CD4-positive, alpha-beta memory T cell (primary cell): ENCODE data around the gene HDGFL2. TPM values are rescaled to one million over a fixed set of nuclear protein-coding genes. Genes with fewer than 3 reads are reported as not detected.
A peak's percentile ranks its signal among the peaks of the same experiment; 100 is the strongest.
"Not testable (repeated sequence)": the region's sequence is repeated elsewhere in the genome, so short reads cannot be mapped to it uniquely, and the experiment has no call there.

Experiments
- CTCF ChIA-PET: fragments of 350-600 bp; sonication (Branson Sonifier 250); formaldehyde crosslinking; loops from one replicate; lab custom pipeline; 2021; ENCODE audit warnings: inconsistent platforms; ENCODE audit not compliant: partially characterized antibody; lab: Charles Lee
- POLR2A ChIA-PET: fragments of 350-600 bp; sonication (Branson Sonifier 250); formaldehyde crosslinking; loops from one replicate; lab custom pipeline; 2021; ENCODE audit not compliant: partially characterized antibody; lab: Charles Lee
- DNase-seq, 5 donors: peaks; one replicate each; pipeline versions ENCODE4 v3.0.0 to v3.0.0-alpha.2; 2020 to 2022; ENCODE audit warnings: mixed read lengths in 1 of 5
- H3K27ac ChIP-seq: one replicate; pipeline ENCODE4 v1.7.0; 2013; ENCODE audit warnings: low read depth, low read length
- H3K27me3 ChIP-seq: 2 replicates; pipeline ENCODE4 v1.7.0; 2013; ENCODE audit warnings: mild to moderate bottlenecking, low read length, moderate library complexity; ENCODE audit not compliant: insufficient read depth
- H3K36me3 ChIP-seq: 2 replicates; pipeline ENCODE4 v1.7.0; 2013; ENCODE audit warnings: mild to moderate bottlenecking, low read length, moderate library complexity; ENCODE audit not compliant: insufficient read depth
- H3K4me1 ChIP-seq: 2 replicates; pipeline ENCODE4 v1.7.0; 2013; ENCODE audit warnings: mild to moderate bottlenecking, low read length, moderate library complexity; ENCODE audit not compliant: insufficient read depth
- H3K4me3 ChIP-seq, 2 donors: one replicate each; pipeline ENCODE4 v1.7.0; 2013; ENCODE audit warnings: low read length in 2 of 2, mild to moderate bottlenecking in 1 of 2
- H3K9me3 ChIP-seq, 2 donors: one replicate each; pipeline ENCODE4 v1.7.0; 2013; ENCODE audit warnings: low read length in 2 of 2, control low read depth in 1 of 2; ENCODE audit not compliant: control insufficient read depth in 1 of 2
- H3K27ac Mint-ChIP-seq, 7 donors: one replicate each; pipeline ENCODE4 v1.8.0; 2020 to 2021; ENCODE audit warnings: mixed read lengths in 7 of 7, mild to moderate bottlenecking in 6 of 7, inconsistent platforms in 3 of 7, moderate library complexity in 3 of 7
- H3K27me3 Mint-ChIP-seq, 2 donors: one replicate each; pipeline ENCODE4 v1.8.0; 2020 to 2021; ENCODE audit warnings: mixed read lengths in 2 of 2
- H3K36me3 Mint-ChIP-seq, 2 donors: one replicate each; pipeline ENCODE4 v1.8.0; 2020 to 2021; ENCODE audit warnings: mixed read lengths in 2 of 2, inconsistent platforms in 1 of 2, mild to moderate bottlenecking in 1 of 2
- H3K4me1 Mint-ChIP-seq, 4 donors: one replicate each; pipeline ENCODE4 v1.8.0; 2020 to 2021; ENCODE audit warnings: mixed read lengths in 4 of 4, mild to moderate bottlenecking in 1 of 4
- H3K4me3 Mint-ChIP-seq, 8 donors: one replicate each; pipeline ENCODE4 v1.8.0; 2020 to 2021; ENCODE audit warnings: mixed read lengths in 8 of 8, mild to moderate bottlenecking in 7 of 8, moderate library complexity in 6 of 8, inconsistent platforms in 3 of 8
- H3K9me3 Mint-ChIP-seq, 8 donors: one replicate each; pipeline ENCODE4 v1.8.0; 2020 to 2021; ENCODE audit warnings: mixed read lengths in 8 of 8, mild to moderate bottlenecking in 5 of 8, inconsistent platforms in 3 of 8, moderate library complexity in 1 of 8
- intact Hi-C: fragments of 100-400 bp; cut with micrococcal nuclease; formaldehyde crosslinking; loops from one replicate; pipeline ENCODE4 v1.15.1; 2023
- polyA plus RNA-seq, 2 donors: library from polyadenylated mRNA; unstranded; fragments of 300-500 nt; fragmentation: Illumina TruSeq; gene quantifications; one replicate each; pipeline ENCODE4 v1.2.3, GENCODE V29; 2021
- total RNA-seq, 2 experiments: library from RNA; stranded (reverse); gene quantifications; one replicate each; pipeline ENCODE4 v1.2.3, GENCODE V29; 2021

HDGFL2 gene
- total and polyA plus RNA-seq, 4 experiments from 2014 or later: 3.5 to 39.7 (median 31.3) TPM

DNA sequence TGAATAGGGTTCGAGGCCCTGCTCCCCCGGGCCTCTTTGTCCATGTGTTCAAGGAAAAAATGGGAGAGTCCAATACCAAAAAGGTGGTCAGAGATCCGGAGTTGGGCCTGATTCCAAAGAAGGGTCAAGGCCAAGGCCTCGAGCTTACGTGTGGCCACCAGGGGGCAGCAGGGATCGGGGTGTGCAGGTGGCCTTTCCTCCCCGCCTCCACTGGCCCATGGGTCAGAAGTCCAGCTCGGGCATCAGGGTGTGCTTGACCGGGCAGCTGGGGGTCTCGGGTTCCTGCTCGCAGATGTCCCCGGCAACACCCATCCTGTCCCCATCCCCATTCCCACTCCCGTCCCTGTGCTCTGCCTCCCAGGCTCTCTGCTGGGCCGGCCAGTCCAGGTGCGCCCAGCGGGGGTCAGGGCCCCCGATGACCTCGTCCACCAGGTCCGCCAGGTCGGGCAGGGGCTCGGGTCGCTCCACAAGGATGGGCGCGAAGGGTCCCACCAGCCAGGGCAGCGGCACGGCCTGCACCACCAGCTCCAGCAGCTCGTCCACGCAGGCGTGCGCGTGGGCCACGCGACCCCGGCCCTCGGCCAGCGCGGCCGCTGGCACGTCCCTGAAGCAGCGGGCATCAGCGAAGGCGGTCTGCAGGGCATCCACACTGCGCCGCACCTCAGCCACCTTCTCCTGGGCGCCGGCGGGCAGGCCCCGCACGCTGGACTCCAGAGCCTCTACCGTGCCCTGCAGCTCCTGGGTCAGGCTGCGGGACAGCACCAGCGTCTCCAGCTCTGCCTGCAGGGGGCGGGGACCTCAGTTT is 51.4 kb downstream of the HDGFL2 start:
- no peaks in the 10 kb centered on the region for H3K27me3 ChIP-seq
- Mint-ChIP-seq H3K36me3 (no peaks in the 10 kb centered on the region), H3K27me3 (peaks cover 7 to 10% of the 10 kb centered on the region in 2 donors), H3K4me1 (no peaks in the 10 kb centered on the region), H3K27ac (peak overlapping the region in 1 of 7 donors; percentile 29), H3K9me3 (peaks cover 0 to 2% (median 0%) of the 10 kb centered on the region in 8 donors), H3K4me3 (no peak overlapping the region)
- H3K4me3 ChIP-seq: no peak overlapping the region
- intact Hi-C loops: no loop called here
- H3K27ac ChIP-seq: no peak overlapping the region
- ChIA-PET CTCF (interaction anchor here (0.8 to 1.3 kb wide), 4 partner anchors 11 to 112 kb away, joined by 3 to 4 read pairs (median 4); partner anchors contain the start of gene PLIN5), POLR2A (no interaction called here)
- peak in 1 of 5 donors; percentile 10 for DNase-seq
- H3K9me3 ChIP-seq: no peaks in the 10 kb centered on the region
- H3K36me3 ChIP-seq: no peaks in the 10 kb centered on the region
- no peaks in the 10 kb centered on the region for H3K4me1 ChIP-seq

DNA sequence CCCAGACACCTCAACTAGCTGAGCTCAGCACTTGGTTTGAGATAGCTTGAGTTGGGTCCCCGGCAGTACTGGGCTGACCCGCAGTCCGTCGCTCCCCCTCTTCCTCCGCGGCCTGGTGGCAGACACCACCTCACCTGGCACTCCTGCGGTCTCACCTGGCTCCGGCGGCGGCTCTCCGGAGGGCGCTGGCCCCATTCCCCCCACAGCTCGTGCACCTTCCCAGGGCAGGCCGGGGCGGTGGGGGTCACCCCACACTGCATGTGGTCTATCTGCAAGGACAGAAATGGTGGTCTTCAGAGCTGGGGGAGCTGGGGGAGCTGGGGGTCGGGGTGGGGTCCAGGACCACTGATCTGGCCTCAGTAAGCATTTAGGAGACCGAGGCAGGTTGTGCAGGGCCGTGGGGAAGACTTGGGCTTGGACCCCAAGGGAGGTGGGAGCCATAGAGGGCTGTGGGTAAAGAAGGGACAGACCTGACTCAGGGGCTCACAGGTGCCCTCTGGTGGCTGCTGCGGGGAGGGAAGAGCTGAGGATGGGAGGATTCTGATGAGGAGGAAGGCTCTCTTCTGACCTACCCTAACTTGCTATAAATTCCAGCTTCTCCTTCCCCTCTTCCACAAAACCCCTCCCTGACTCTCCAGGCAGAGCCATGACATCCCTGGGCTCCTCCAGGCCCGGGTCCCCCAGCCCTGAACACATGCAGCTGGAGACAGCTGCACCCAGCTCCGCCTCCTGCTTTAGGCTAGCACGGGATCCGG is 52.9 kb downstream of the HDGFL2 start:
- Mint-ChIP-seq H3K4me3 (no peak overlapping the region), H3K4me1 (no peaks in the 10 kb centered on the region), H3K27ac (no peak overlapping the region), H3K9me3 (peaks cover 0 to 2% (median 0%) of the 10 kb centered on the region in 8 donors), H3K36me3 (no peaks in the 10 kb centered on the region), H3K27me3 (peaks cover 5 to 10% of the 10 kb centered on the region in 2 donors)
- ChIA-PET POLR2A (interaction anchor here (1.5 kb wide), 1 partner anchor 54 kb away, joined by 5 read pairs; no protein-coding TSS in a partner anchor), CTCF (interaction anchor here (0.6 to 2.8 kb wide), 9 partner anchors 10 to 312 kb away, joined by 3 to 19 read pairs (median 4); partner anchors contain the start of gene PLIN5)
- Histone ChIP-seq H3K9me3 (no peaks in the 10 kb centered on the region), H3K27me3 (no peaks in the 10 kb centered on the region), H3K36me3 (no peaks in the 10 kb centered on the region), H3K27ac (no peak overlapping the region), H3K4me1 (no peaks in the 10 kb centered on the region), H3K4me3 (no peak overlapping the region)
- intact Hi-C loops: no loop called here
- peak; percentile 42 to 63 (median 50) for DNase-seq

DNA sequence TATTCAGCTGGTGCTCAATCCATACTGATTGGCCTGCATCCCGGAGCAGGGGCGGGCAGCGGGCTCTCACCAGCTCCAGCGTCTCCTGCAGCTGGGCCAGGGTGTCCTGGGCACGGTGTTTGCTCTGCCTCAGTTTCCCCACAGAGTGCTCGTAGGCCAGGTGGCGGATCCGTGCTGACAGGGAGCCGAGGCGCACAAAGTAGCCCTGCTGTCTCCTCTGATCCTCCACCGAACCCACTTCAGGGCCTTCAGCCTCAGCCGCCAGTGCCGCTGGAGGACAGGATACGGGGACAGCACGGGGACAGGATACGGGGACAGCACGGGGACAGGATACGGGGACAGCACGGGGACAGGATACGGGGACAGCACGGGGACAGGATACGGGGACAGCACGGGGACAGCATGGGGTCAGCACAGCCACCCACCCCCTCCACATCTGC is 53.5 kb downstream of the HDGFL2 start:
- Mint-ChIP-seq H3K4me1 (no peaks in the 10 kb centered on the region), H3K9me3 (peaks cover 0 to 2% (median 0%) of the 10 kb centered on the region in 8 donors), H3K27me3 (peaks cover 4 to 10% of the 10 kb centered on the region in 2 donors), H3K27ac (no peak overlapping the region), H3K36me3 (no peaks in the 10 kb centered on the region), H3K4me3 (no peak overlapping the region)
- intact Hi-C loops: no loop called here
- POLR2A ChIA-PET: interaction anchor here (1.5 kb wide), 1 partner anchor 54 kb away, joined by 5 read pairs; no protein-coding TSS in a partner anchor
- H3K36me3 ChIP-seq: no peaks in the 10 kb centered on the region
- H3K4me3 ChIP-seq: no peak overlapping the region
- DNase-seq: no peak
- H3K27me3 ChIP-seq: no peaks in the 10 kb centered on the region
- CTCF ChIA-PET: interaction anchor here (0.8 to 2.8 kb wide), 8 partner anchors 10 to 293 kb away, joined by 3 to 19 read pairs (median 4); partner anchors contain the start of gene PLIN5
- no peaks in the 10 kb centered on the region for H3K4me1 ChIP-seq
- H3K27ac ChIP-seq: no peak overlapping the region
- H3K9me3 ChIP-seq: no peaks in the 10 kb centered on the region

DNA sequence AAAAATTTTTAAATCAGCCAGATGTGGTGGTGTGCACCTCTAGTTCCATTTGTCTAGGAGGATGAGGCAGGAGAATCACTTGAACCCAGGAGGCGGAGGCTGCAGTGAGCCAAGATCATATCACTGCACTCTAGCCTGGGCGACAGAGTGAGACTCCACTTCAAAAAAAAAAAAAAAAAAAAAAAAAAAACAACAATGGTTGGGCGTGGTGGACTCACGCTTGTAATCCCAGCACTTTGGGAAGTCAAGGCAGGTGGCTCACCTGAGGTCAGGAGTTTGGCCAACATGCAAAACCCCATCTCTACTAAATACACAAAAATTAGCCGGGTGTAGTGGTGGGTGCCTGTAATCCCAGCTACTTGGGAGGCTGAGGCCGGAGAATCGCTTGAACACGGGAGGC is 55.3 kb downstream of the HDGFL2 start:
- H3K27me3 ChIP-seq, H3K27ac Mint-ChIP-seq, H3K4me3 Mint-ChIP-seq, POLR2A ChIA-PET, H3K27me3 Mint-ChIP-seq, H3K9me3 ChIP-seq, H3K4me1 Mint-ChIP-seq, H3K36me3 ChIP-seq, DNase-seq, intact Hi-C loops, H3K9me3 Mint-ChIP-seq, H3K4me1 ChIP-seq, H3K4me3 ChIP-seq, H3K36me3 Mint-ChIP-seq, H3K27ac ChIP-seq: not testable (repeated sequence)
- CTCF ChIA-PET: interaction anchor here (1.4 kb wide), 1 partner anchor 18 kb away, joined by 3 read pairs; no protein-coding TSS in a partner anchor

DNA sequence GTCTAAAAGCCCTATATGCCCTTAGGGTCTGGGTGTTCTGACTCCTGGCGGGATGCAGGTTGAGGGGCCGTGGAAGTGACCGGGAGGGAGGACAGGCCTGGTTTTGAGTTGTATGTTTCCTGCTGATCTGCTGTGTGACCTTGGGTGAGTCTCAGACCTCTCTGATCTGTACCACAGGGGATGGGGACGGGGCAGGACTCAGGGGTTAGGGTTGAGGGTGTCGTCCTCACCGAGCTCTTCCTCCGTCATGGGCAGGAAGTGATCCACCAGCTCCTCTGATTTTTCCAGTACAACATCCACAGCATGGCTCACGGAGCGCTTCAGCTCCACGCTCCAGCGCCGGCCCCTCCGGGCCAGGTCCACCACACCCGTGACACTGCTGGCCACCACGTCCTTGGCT is 56.7 kb downstream of the HDGFL2 start:
- intact Hi-C loops: no loop called here
- POLR2A ChIA-PET: no interaction called here
- CTCF ChIA-PET: interaction anchor here (1.5 kb wide), 1 partner anchor 264 kb away, joined by 4 read pairs; no protein-coding TSS in a partner anchor

DNA sequence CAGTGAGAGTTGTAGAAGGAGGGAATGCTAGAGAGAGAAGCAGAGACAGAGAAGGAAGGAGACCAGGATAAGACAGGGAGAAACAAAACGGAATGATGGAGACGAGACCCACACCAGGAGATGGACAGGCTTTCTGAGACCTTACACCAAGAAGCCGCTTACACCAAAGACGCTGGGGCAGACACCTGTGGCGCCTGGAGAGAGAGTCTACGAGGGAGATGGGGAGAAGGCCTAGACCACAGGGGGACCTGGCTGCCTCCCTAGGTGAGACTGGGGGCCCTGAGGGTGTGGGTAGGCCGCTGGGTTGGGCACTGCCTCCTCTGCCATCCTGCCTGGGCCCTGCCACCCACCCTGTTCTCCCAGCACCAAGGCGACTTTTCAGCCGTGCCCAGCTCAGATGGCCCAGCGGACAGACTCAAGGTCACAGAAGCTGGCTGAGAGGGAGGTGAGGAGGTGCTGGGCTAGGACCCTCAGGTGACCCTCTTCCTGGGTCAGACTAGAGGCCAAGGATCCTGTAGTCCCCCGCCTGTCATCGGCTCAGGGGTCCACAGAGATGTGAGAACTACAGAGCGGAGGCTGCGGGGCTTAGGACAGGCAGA is 57.9 kb downstream of the HDGFL2 start:
- Mint-ChIP-seq H3K9me3 (no peaks in the 10 kb centered on the region), H3K27ac (no peak overlapping the region), H3K27me3 (peaks cover 3 to 9% of the 10 kb centered on the region in 2 donors), H3K4me1 (no peaks in the 10 kb centered on the region), H3K36me3 (no peaks in the 10 kb centered on the region), H3K4me3 (no peak overlapping the region)
- ChIA-PET POLR2A (no interaction called here), CTCF (interaction anchor here (1.5 kb wide), 1 partner anchor 265 kb away, joined by 4 read pairs; no protein-coding TSS in a partner anchor)
- intact Hi-C loops: no loop called here
- H3K4me1 ChIP-seq: no peaks in the 10 kb centered on the region
- no peaks in the 10 kb centered on the region for H3K36me3 ChIP-seq
- no peak for DNase-seq
- H3K9me3 ChIP-seq: no peaks in the 10 kb centered on the region
- no peak overlapping the region for H3K27ac ChIP-seq
- H3K27me3 ChIP-seq: no peaks in the 10 kb centered on the region
- H3K4me3 ChIP-seq: no peak overlapping the region

More for the DNA sequence above, 56.7 kb downstream of the HDGFL2 start:
- Histone ChIP-seq H3K4me1 (no peaks in the 10 kb centered on the region), H3K9me3 (no peaks in the 10 kb centered on the region), H3K27ac (no peak overlapping the region), H3K27me3 (no peaks in the 10 kb centered on the region), H3K36me3 (no peaks in the 10 kb centered on the region), H3K4me3 (no peak overlapping the region)
- Mint-ChIP-seq H3K36me3 (no peaks in the 10 kb centered on the region), H3K27me3 (peaks cover 4 to 6% of the 10 kb centered on the region in 2 donors), H3K27ac (no peak overlapping the region), H3K4me3 (no peak overlapping the region), H3K9me3 (no peaks in the 10 kb centered on the region), H3K4me1 (no peaks in the 10 kb centered on the region)
- no peak for DNase-seq
